ENCODE measurements around the gene OXER1.

OXER1 gene

DNA sequence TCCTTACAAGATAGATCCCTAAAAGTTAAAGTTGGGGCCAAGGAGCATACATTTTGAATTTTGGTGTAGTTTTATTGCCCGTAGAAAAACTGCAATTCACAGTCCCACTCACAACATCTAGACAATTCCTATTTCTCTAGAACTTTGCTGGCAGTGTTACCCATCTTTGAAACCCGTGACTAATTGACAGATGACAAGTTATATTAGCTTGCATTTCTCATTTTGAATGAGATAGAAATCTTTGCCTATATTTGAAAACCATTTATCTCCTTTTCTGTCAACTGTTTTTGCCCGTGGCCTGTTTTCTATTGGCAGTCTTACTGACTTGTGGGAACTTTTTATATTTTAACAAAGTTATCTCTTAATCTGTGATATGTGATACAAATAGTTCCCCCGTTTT, 50.0 kb downstream of the OXER1 start:
- no peak for TF ChIP-seq CTCF (IDR thresholded peaks at IDR 0.05; ENCODE audit: extremely low read depth, insufficient read depth, missing control alignments)
- in situ Hi-C loops (cut with MboI; ENCODE audit: low pct_unique_long_range_greater_than_20kb, low sequenced_read_pairs, unreplicated experiment), result no loop called here
- DNase-seq (ENCODE audit: low spot score), result no peak

- no peak for TF ChIP-seq CTCF (IDR thresholded peaks at IDR 0.05; ENCODE audit: extremely low read depth, insufficient read depth, missing control alignments)
- no peak for DNase-seq (ENCODE audit: low spot score)
- in situ Hi-C loops (cut with MboI; ENCODE audit: low pct_unique_long_range_greater_than_20kb, low sequenced_read_pairs, unreplicated experiment), result no loop called here
Observed at GRCh38 chr2:42712934-42713333, 51.0 kb downstream of the OXER1 start.
